Hepatocyte (in vitro differentiated cells): ENCODE measurements around the gene PIK3AP1. TPM values are rescaled to one million over a fixed set of nuclear protein-coding genes. Genes with fewer than 3 reads are reported as not detected.
"Not testable (repeated sequence)": the region's sequence is repeated elsewhere in the genome, so short reads cannot be mapped to it uniquely, and the experiment has no call there.

Source experiments
- DNase-seq: peaks from one replicate; pipeline ENCODE4 v3.0.0-alpha.2; 2016; ENCODE audit warnings: low spot score
- H2AFZ ChIP-seq: fragments of 200-600 bp; sonication (generic); 2 replicates; pipeline ENCODE4 v1.6.0; 2016; ENCODE audit warnings: antibody characterized with exemption, mild to moderate bottlenecking
- H3K27ac ChIP-seq: fragments of 200-600 bp; sonication (generic); 2 replicates; pipeline ENCODE4 v1.5.1; 2016; ENCODE audit warnings: mild to moderate bottlenecking
- H3K27me3 ChIP-seq: fragments of 200-600 bp; sonication (generic); 2 replicates; pipeline ENCODE4 v1.6.1; 2016
- H3K36me3 ChIP-seq: fragments of 200-600 bp; sonication (generic); replicated peaks from 2 replicates; pipeline ENCODE4 v1.5.1; 2016; ENCODE audit warnings: low read depth; ENCODE audit not compliant: insufficient read depth
- H3K4me1 ChIP-seq: fragments of 200-600 bp; sonication (generic); 2 replicates; pipeline ENCODE4 v1.5.1; 2016; ENCODE audit warnings: mild to moderate bottlenecking, moderate library complexity; ENCODE audit not compliant: insufficient read depth
- H3K4me2 ChIP-seq: fragments of 200-600 bp; sonication (generic); 2 replicates; pipeline ENCODE4 v1.6.0; 2016
- H3K4me3 ChIP-seq: fragments of 200-600 bp; sonication (generic); 2 replicates; pipeline ENCODE4 v1.5.1; 2016; ENCODE audit warnings: mild to moderate bottlenecking
- H3K79me2 ChIP-seq: fragments of 200-600 bp; sonication (generic); 2 replicates; pipeline ENCODE4 v1.6.0; 2017; ENCODE audit warnings: mild to moderate bottlenecking
- H3K9me2 ChIP-seq: fragments of 200-600 bp; sonication (generic); replicated peaks from 2 replicates; pipeline ENCODE4 v1.6.0; 2017; ENCODE audit warnings: mild to moderate bottlenecking; ENCODE audit not compliant: insufficient read depth
- H3K9me3 ChIP-seq: fragments of 200-600 bp; sonication (generic); 2 replicates; pipeline ENCODE4 v1.5.1; 2016; ENCODE audit warnings: low read depth, mild to moderate bottlenecking
- H4K20me1 ChIP-seq: fragments of 200-600 bp; sonication (generic); 2 replicates; pipeline ENCODE4 v1.6.0; 2016; ENCODE audit warnings: mild to moderate bottlenecking; ENCODE audit not compliant: insufficient read depth, poor library complexity, severe bottlenecking
- EZH2 ChIP-seq: fragments of 200-600 bp; sonication (generic); IDR thresholded peaks from 2 replicates; pipeline ENCODE4 v1.6.1; 2016; ENCODE audit warnings: antibody characterized with exemption, mild to moderate bottlenecking, borderline replicate concordance
- EZH2phosphoT487 ChIP-seq: fragments of 200-600 bp; sonication (generic); IDR thresholded peaks from one replicate; pipeline ENCODE4 v1.6.1; 2018; ENCODE audit warnings: antibody characterized with exemption, mild to moderate bottlenecking, low read depth, moderate library complexity; ENCODE audit not compliant: unreplicated experiment, severe bottlenecking
- WGBS: methylation state at CpG from one replicate; pipeline ENCODE4 v1.1.6; 2016; ENCODE audit warnings: low lambda C conversion rate; ENCODE audit errors: missing lambda C conversion rate; 5-methylcytosine and 5-hydroxymethylcytosine counted together
- polyA plus RNA-seq: library from polyadenylated mRNA; unstranded; fragments of >200 nt; fragmentation: Nextera tagmentation; extraction: Ambion mirVana; gene quantifications from 2 replicates; pipeline ENCODE4 v1.2.1, GENCODE V29; 2016
- total RNA-seq: library from RNA; depleted of rRNA; stranded (reverse); fragments of >200 nt; gene quantifications from 2 replicates; pipeline ENCODE4 v1.2.3, GENCODE V29; 2014
- TF ChIP-seq, protein P1 (sequence below): fragments of 200-600 bp; sonication (generic); IDR thresholded peaks from 2 replicates; pipeline ENCODE4 v1.5.1; 2016; ENCODE audit warnings: antibody characterized with exemption, mild to moderate bottlenecking; ENCODE audit not compliant: poor library complexity

Gene PIK3AP1
- total and polyA plus RNA-seq, 2 experiments from 2014 or later: 2.5 to 8.4 TPM

DNA sequence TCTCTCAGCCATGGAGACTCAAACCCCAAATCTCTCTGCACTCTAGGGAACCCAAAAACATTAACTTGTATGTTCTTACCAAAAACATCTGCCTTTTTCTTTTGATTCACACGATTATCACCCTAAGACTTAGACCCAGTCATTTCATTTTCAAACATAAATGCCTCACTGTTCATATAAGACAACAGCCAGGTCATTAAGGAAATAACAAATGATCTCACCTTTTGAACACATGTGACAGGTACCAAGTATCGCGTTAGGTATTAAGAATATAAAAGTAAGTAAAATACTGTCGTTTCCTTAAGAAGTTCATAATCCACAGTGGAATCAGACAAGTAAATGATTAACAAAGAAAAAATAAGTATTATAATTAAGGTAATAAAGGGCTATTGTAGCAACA lies 142.3 kb downstream of the PIK3AP1 start:
- H3K9me3 ChIP-seq: no peaks in the 10 kb centered on the region
- H3K27me3 ChIP-seq: no peaks in the 10 kb centered on the region
- no peaks in the 10 kb centered on the region for H3K9me2 ChIP-seq
- DNase-seq: no peak
- TF ChIP-seq, protein P1, sequence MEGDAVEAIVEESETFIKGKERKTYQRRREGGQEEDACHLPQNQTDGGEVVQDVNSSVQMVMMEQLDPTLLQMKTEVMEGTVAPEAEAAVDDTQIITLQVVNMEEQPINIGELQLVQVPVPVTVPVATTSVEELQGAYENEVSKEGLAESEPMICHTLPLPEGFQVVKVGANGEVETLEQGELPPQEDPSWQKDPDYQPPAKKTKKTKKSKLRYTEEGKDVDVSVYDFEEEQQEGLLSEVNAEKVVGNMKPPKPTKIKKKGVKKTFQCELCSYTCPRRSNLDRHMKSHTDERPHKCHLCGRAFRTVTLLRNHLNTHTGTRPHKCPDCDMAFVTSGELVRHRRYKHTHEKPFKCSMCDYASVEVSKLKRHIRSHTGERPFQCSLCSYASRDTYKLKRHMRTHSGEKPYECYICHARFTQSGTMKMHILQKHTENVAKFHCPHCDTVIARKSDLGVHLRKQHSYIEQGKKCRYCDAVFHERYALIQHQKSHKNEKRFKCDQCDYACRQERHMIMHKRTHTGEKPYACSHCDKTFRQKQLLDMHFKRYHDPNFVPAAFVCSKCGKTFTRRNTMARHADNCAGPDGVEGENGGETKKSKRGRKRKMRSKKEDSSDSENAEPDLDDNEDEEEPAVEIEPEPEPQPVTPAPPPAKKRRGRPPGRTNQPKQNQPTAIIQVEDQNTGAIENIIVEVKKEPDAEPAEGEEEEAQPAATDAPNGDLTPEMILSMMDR: no peak
- TF ChIP-seq EZH2phosphoT487 (no peak), EZH2 (no peak)
- H3K4me3 ChIP-seq: no peak overlapping the region
- peaks cover 22% of the 10 kb centered on the region for H3K4me1 ChIP-seq
- peaks cover 98% of the 10 kb centered on the region for H3K79me2 ChIP-seq
- H2AFZ ChIP-seq: no peak overlapping the region
- H3K4me2 ChIP-seq: no peak overlapping the region
- 83% methylated on average over 4 of the region's 4 CpGs for WGBS
- no peaks in the 10 kb centered on the region for H3K36me3 ChIP-seq
- H3K27ac ChIP-seq: peak overlapping the region; percentile 7
- H4K20me1 ChIP-seq: peaks cover 94% of the 10 kb centered on the region

DNA sequence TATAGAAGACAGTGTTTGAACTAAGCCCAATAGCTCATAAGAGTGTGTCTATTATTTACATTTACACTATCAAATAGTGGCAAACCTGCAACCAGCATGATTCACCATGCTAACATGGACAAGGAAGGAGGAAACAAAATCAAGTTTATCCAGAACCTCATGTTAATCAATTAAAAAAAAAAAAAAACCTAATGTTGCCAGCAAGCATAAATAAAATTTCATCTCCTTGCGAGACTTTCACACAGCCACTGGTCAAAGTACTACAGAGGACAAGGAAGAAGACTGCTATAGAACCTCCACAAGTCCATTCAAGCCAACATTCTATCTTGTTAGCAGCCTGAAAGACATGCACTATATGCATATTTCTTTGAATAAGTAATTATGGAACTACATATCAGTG lies 143.2 kb downstream of the PIK3AP1 start:
- Histone ChIP-seq H3K4me3 (no peak overlapping the region), H2AFZ (no peak overlapping the region), H3K27me3 (no peaks in the 10 kb centered on the region), H4K20me1 (peaks cover 93% of the 10 kb centered on the region), H3K4me1 (peaks cover 16% of the 10 kb centered on the region), H3K79me2 (peaks cover 98% of the 10 kb centered on the region), H3K4me2 (peak overlapping the region; percentile 5), H3K36me3 (no peaks in the 10 kb centered on the region), H3K27ac (peak overlapping the region; percentile 47), H3K9me3 (no peaks in the 10 kb centered on the region), H3K9me2 (no peaks in the 10 kb centered on the region)
- 96% methylated on average over 1 of the region's 1 CpG for whole genome bisulfite sequencing
- no peak for DNase-seq
- TF ChIP-seq, protein P1: no peak
- no peak for TF ChIP-seq EZH2
- TF ChIP-seq EZH2phosphoT487: no peak

DNA sequence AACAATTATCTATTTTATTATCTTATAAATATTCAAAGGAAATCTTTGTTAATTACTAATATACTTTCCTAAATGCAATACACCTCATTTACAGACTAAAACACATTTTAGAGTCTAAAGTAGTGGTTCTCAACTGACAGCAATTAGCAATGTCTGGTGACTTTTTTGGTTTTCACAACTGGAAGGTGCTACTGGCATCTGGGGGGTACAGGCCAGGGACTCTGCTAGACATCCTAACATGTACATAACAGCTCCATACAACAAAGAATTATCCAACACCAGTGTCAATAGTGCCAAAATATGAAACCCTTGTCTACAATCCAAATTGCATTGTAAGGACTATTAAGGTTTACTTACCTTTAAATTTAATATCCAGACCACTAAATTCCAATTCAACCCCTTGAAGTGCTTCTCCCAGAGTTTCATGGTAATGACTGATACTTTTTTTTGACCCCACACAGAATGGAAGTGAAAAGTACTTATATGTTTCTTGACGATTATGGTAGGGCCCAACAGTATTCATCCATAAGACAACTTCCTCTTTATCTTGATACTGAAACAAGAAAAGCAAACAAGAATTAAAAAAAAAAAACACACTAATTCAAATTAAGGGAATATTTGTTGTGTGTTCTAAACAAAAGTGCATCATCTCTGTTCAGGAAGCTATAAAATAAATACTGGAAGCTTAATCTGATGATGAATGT lies 143.9 kb downstream of the PIK3AP1 start:
- Histone ChIP-seq H3K4me2 (no peak overlapping the region), H3K36me3 (no peaks in the 10 kb centered on the region), H3K79me2 (peaks cover 98% of the 10 kb centered on the region), H3K4me3 (no peak overlapping the region), H3K4me1 (peaks cover 10% of the 10 kb centered on the region), H4K20me1 (peaks cover 93% of the 10 kb centered on the region), H3K27ac (no peak overlapping the region), H3K9me2 (no peaks in the 10 kb centered on the region), H2AFZ (no peak overlapping the region), H3K27me3 (no peaks in the 10 kb centered on the region), H3K9me3 (no peaks in the 10 kb centered on the region)
- 97% methylated on average over 1 of the region's 1 CpG for WGBS
- TF ChIP-seq, protein P1: no peak
- no peak for TF ChIP-seq EZH2
- no peak for TF ChIP-seq EZH2phosphoT487
- no peak for DNase-seq

DNA sequence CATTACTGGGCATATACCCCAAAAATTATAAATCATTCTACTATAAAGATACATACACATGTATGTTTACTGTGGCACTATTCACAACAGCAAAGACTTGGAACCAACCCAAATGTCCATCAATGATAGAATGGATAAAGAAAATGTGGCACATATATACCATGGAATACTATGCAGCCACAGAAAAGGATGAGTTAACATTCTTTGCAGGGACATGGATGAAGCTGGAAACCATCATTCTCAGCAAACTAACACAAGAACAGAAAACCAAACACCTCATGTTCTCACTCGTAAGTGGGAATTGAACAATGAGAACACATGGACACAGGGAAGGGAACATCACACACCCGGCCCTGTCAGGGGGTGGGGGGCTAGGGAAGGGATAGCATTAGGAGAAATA lies 145.8 kb downstream of the PIK3AP1 start:
- H3K27ac ChIP-seq, H2AFZ ChIP-seq, H3K9me2 ChIP-seq, H3K4me3 ChIP-seq, H3K27me3 ChIP-seq, DNase-seq, H3K9me3 ChIP-seq, H3K4me2 ChIP-seq, H3K4me1 ChIP-seq, H3K36me3 ChIP-seq: not testable (repeated sequence)
- WGBS: 98% methylated on average over 2 of the region's 2 CpGs
- peaks cover 98% of the 10 kb centered on the region for H3K79me2 ChIP-seq
- peaks cover 94% of the 10 kb centered on the region for H4K20me1 ChIP-seq
